Stimulated activated CD4-positive, alpha-beta T cell treated with anti-CD3 and anti-CD28 coated beads, TNF-alpha, amount 100 ng/mL, for 1 hour (primary cell): Measurements from ENCODE around the gene SKOR2.

Experiments used
- DNase-seq, 3 donors: peaks; one replicate each; pipeline ENCODE4 v3.0.0-alpha.2; 2020; ENCODE audit warnings: low read depth in 3 of 3, low spot score in 1 of 3

Gene SKOR2

DNA sequence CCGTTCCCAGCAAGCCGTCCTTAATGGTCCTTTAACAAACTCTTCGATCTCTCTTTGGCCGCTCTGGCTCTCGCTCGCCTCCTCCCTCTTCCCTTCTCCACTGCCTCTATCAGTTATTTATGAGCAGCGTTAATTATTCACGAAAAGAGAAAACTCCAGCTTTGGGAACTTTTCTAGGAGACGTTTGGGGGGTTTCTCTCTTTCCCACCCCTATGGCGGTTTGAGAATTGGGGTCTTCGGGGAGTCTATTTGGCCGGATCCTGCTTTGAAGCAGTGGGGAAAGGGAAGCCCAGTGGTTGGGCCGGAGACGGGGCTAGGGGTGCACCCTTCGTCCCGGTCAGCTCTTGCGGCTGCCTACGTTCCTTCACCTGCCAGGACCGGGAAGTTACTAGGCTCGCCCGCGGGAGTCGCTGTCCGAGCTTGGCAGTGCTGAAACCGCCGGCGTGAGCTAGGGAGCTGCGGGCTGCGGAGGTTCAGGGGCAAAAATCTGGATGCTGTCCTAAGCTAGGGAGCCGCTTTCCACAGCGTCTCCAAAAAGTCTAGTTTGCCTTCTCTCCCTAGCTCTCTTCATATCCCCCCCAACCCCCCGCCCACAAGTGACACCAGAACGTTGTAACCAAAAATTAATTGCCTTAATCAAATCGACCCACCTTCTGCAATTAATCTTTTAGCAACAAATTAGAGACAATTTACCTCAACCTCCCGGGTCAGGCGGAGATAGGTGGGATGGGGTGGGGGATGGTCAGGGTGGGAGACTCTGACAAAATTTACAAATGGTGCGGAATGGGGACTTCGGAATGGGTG, 8.9 kb upstream of the SKOR2 start:
- DNase-seq, result no peak

- no peak for DNase-seq
Observed at GRCh38 chr18:47254341-47254939, 3.0 kb upstream of the SKOR2 start.

GRCh38 chr18:47253101-47253654, 1.7 kb upstream of the SKOR2 start:
- DNase-seq, result no peak

DNA sequence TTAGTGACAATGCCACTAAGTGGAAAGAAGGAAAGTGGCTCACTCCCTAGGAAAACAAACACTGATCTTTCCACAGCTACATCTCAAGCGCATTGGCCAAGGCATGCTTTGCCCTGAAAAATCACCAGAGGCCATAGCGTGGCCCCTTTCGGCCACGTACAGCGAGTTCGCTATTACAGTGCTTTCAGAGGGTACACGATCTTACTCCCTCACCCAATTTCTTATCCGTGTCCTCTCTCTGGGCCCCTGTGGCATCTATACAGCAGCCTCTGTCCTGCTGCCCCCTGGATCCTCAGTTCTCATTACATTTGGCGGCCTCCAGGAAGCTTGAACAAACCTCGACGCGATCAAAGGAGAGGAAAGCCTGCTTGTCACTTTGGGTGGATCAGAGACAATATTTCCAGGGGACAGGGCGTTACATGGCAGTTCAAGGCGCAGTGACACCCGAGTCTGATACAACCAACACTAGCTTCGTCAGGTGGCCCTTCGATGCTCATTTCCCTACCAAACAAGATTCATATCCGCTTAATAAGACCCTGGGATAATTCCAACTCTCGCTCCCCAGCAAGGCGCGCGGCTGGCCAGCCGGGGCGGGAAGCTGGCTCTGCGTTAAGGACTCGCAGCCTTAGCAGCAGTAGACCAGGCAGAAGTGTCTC, 941 bp downstream of the SKOR2 start:
- DNase-seq, result no peak

DNA sequence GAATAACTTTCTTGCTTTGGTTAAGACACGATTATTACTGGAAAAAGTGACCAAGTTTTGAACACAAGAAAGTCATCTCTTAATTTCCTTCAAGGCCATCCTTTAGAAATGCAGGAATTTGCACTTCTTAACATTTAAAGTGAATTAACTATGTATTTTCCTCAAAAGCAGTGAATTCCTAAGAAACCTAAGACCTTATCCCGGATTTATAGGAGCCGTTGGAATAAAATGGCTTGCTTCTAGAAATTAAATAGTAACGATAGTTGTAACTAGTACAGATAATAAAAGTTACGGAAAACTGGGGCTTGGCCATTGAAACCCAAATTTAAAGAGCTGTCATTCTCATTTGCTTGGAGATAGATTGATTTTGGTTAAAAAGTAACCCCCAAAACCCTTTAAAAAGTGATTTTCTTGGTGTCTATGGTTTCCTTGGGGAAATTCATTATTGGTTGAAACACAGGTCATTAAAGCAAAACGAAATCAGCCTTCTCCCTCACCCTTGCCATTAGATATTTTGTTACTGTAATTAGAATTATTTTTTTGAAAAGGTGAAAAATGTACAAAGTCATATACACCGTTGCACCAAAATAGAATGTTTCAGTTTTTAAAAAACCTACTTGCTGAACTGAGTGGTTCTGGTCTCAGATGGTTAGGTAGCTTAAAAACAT, 2.0 kb downstream of the SKOR2 start:
- DNase-seq, result no peak

- no peak for DNase-seq
Observed at GRCh38 chr18:47248604-47249313, 2.7 kb downstream of the SKOR2 start.

DNA sequence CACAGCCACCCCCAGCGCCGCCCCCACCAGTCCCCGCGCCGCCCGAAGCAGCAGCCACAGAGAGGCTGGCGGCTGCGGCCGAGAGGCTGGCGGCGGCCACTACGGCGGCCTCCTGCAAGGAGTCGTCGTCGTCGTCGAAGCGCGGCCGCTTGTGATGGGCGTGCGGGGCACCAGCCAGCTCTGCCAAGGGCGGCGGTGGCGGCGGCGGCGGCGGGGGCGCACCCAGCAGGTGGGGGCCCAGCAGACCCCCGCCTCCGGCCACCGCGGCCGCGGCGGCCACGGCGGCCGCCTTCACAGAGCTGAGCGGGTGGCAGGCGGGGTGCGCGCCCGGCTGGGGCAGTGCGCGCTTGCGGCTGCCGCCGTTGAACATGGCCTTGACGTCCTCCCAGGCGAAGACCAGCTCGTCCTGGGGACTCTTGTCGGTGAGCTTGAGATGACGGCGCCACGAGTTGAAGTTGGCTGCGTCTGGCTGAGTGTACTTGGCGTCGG, 3.3 kb downstream of the SKOR2 start:
- DNase-seq, result no peak

DNA sequence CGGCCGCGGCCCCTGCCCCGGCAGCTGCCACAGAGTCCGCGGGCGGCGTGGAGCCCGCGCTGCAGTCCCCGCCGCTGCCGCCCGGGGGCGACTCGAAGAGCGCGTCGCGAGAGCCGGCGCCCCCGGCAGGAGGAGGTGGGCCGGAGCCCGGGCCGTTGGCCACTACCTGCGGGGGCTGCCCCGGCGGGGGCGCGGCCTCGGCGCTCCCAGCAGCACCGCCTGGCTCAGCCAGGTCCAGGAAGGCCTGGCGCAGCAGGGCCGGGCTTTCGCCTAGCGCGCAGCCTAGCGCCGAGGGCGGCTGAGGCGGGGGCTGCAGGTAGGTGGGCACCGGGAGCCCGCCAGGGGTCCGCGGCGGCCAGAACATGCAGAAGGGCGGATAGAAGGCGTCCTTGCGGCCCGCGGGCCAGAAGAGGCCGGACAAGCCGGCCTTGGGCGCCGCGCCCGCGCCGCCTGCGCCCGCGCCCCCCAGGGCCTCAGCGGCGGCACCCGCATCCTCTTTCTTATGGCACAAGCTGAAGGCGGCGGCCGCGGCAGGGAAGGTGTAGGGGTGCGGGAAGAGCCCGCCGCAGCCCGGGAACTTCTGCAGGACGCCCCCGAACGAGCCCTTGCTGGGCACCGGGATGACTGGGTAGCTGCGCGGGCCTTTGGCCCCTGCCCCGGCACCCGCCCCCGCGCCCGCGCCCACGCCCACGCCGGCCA, 3.9 kb downstream of the SKOR2 start:
- no peak for DNase-seq

DNA sequence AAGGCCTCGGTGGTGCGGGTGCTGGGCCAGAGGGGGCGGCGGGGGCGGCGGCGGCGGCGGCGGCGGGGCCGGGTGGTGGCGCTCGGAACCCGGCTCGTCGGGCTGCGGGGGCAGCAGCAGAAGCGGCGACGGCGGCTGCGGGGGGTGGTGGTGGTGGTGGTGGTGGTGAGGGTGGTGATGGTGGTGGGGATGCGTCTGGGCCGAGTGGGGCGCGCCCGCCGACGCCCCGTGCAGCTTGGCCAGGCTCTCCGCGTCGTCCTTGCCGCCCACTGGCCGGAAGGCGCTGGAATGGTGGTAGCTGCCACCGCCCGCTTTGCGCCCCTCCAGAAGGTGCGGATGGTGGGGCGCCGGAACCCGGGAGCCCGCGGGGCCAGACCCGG, 4.4 kb downstream of the SKOR2 start:
- no peak for DNase-seq

GRCh38 chr18:47246027-47246971, 5.2 kb downstream of the SKOR2 start:
- no peak for DNase-seq

GRCh38 chr18:47244086-47244485, 7.4 kb downstream of the SKOR2 start:
- DNase-seq, result no peak

DNA sequence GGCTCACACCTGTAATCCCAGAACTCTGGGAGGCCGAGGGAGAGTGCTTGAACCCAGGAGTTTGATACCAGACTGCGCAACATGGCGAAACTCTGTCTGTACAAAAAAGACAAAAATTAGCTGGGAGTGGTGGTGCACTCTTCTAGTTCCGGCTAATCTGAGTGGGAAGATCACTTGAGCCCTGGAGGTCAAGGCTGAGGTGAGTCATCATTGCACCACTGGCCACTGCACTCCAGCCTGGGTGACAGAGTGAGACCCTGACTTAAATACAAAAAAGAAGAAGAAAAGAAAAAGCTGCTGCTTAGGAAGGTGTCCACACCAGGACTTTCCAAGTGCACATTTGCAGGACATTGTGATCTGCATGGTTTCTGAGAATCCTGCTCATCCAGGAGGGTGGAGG, 16.4 kb downstream of the SKOR2 start:
- no peak for DNase-seq

GRCh38 chr18:47226660-47227059, 24.8 kb downstream of the SKOR2 start:
- DNase-seq, result no peak

GRCh38 chr18:47215554-47216138, 35.8 kb downstream of the SKOR2 start:
- DNase-seq, result no peak

DNA sequence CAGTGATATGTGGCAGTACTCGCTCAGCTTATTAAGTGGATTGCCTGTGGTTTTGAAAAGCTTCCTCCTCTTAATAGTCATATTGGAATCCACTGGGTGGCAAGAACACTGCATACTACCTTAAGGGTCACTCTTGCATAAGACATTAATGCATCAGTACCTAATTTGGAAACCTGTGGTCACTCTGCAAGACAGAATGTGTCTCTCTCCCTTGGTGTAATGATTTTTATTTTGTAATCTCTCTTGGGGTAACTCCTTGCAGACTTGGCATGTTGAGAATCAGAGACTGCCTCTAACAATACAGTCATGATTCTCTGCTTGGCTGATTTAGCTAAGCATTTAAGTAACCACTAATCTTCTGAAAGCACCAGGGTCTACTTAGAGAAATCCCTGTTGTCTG, 42.3 kb downstream of the SKOR2 start:
- DNase-seq, result no peak

DNA sequence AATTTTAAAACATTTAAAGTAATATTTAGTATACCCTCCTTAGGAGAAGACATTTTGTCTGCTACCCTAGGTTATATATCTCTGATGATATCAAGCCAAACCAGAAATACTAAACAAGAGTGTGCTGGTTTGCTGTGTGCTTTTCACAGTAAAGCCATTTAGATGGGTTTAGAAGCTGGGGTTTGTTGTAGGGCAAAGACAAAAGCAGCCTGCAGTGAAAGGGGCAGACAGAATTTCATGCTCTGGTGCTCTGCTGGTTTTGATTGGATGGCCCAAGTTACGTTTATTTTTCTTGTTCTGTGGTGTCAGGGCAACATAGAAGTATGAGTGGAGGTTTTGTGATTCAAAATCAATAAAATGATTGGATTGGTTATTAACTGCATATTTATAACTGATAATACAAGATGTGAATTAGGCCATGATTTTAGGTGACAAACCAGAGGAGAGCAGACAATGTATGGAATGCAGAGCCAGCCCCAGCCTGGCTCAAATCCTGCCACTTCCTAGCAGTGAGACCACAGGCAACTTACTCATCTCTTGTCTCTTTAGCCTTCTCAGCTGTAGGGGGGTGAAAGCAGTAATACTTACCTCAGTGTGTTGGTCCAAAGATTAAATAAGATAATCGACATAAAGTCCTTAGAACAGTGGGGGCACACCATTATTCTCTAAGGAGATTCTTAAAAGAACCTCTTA, 44.4 kb downstream of the SKOR2 start:
- DNase-seq, result no peak

GRCh38 chr18:47204908-47205522, 46.4 kb downstream of the SKOR2 start:
- no peak for DNase-seq
